Astrocyte (in vitro differentiated cells and primary cell): ENCODE results near the gene TRIM9.

Experiments used
- CTCF ChIP-seq: IDR thresholded peaks from 2 replicates; pipeline ENCODE4 v1.5.1; 2011; ENCODE audit warnings: low read depth, mild to moderate bottlenecking, inconsistent platforms, low read length, moderate library complexity; ENCODE audit not compliant: insufficient read depth
- EZH2 ChIP-seq: IDR thresholded peaks from 2 replicates; pipeline ENCODE4 v1.6.1; 2012; ENCODE audit warnings: mild to moderate bottlenecking, low read length, inconsistent platforms; ENCODE audit not compliant: insufficient read depth

GRCh38 chr14:51084962-51085361 lies 9.9 kb downstream of the TRIM9 start:
- TF ChIP-seq CTCF (no peak), EZH2 (no peak)
